Kidney epithelial cell (primary cell): ENCODE measurements around the gene TCF23. TPM values are rescaled to one million over a fixed set of nuclear protein-coding genes. Genes with fewer than 3 reads are reported as not detected.
"Not testable (repeated sequence)": the region's sequence is repeated elsewhere in the genome, so short reads cannot be mapped to it uniquely, and the experiment has no call there.

Source experiments
- DNase-seq: peaks from one replicate; pipeline ENCODE4 v3.0.0-alpha.2; 2010; ENCODE audit warnings: low read depth
- H3K27me3 ChIP-seq: 2 replicates; pipeline ENCODE4 v1.6.0; 2011; ENCODE audit warnings: low read length; ENCODE audit not compliant: control insufficient read depth, insufficient read depth
- H3K36me3 ChIP-seq: 2 replicates; pipeline ENCODE4 v1.5.1; 2011; ENCODE audit warnings: low read length; ENCODE audit not compliant: control insufficient read depth, insufficient read depth
- H3K4me3 ChIP-seq: 2 replicates; pipeline ENCODE4 v1.5.1; 2011; ENCODE audit warnings: low read depth, mild to moderate bottlenecking, control low read depth, low read length
- total RNA-seq: library from RNA; depleted of rRNA; stranded (reverse); fragments of >200 nt; gene quantifications from 2 replicates; pipeline ENCODE4 v1.2.3, GENCODE V29; 2015
- TF ChIP-seq, protein P1 (sequence below): IDR thresholded peaks from 2 replicates; pipeline ENCODE4 v1.5.1; 2011; ENCODE audit warnings: mild to moderate bottlenecking, moderate library complexity, low read length, control low read depth, inconsistent platforms; ENCODE audit not compliant: insufficient read depth, poor library complexity, severe bottlenecking

The TCF23 gene
- total RNA-seq, 1 donor from 2014 or later = not detected

DNA sequence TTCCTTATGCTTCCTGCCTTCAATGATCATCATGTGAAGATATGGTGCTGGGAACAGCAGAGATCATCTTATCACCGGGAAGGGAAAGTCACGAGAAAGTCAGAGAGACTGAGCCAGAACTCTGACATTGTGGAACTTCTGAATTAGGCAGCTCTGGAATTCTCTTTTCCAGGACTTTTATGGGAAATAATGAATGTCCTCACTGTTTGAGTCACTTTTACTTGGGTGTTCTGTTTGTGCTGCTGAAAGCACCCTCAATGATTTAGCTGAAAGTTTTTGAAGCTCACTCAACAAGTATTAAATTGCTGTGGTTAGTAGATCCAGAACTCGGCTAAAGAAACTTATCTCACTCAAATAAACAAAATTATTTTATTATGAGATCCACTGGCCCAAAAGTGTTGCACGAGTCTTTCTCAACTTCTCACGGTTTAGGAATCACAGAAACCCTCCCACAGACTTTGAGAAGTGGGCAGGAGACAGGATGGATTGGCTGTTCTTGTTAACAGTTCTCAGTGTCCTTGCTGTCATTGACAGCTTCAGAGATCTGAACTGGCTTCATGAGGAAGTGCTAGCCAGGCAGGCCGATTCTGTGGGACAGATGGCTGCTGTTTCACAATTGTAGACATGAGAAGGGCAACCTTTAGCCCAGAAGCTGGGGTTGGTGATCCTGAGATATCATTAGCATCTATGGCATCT, 36.7 kb downstream of the TCF23 start:
- no peaks in the 10 kb centered on the region for H3K27me3 ChIP-seq
- DNase-seq = no peak
- H3K36me3 ChIP-seq = no peaks in the 10 kb centered on the region
- no peak overlapping the region for H3K4me3 ChIP-seq
- TF ChIP-seq, protein P1, sequence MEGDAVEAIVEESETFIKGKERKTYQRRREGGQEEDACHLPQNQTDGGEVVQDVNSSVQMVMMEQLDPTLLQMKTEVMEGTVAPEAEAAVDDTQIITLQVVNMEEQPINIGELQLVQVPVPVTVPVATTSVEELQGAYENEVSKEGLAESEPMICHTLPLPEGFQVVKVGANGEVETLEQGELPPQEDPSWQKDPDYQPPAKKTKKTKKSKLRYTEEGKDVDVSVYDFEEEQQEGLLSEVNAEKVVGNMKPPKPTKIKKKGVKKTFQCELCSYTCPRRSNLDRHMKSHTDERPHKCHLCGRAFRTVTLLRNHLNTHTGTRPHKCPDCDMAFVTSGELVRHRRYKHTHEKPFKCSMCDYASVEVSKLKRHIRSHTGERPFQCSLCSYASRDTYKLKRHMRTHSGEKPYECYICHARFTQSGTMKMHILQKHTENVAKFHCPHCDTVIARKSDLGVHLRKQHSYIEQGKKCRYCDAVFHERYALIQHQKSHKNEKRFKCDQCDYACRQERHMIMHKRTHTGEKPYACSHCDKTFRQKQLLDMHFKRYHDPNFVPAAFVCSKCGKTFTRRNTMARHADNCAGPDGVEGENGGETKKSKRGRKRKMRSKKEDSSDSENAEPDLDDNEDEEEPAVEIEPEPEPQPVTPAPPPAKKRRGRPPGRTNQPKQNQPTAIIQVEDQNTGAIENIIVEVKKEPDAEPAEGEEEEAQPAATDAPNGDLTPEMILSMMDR = no peak

DNA sequence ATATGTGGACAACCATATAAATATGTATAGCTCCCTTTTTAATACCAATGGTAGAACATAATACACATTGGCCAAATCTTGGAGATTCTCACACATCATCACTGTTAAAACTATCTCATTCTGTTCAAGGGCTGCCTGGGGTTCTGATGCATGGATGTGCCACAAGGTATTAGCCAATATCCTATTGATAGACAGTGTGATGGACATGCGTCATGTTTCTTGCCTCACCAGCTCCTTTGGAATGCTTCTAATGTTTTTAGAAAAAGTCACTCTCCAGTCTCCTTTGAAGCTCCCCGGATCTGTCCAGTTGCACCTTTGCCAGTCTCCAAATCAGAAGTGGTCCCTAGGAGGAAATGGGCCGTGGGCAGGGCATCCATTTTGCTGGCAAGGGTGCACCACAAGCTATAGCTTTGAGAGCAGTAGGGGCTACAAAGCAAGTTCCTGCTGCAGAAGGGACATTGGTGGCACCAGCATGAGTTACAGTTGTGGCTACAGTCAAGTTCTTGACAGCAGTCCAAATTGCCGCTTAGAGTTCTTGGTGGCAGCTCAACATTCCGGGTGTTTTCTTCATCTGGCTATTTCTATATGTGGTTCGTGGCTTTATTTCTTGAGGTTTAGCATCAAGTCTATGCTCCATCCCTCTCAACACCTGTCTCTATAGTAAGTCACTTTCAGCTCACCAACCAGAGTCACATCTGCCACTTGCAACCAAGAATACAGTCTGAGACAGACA, 38.0 kb downstream of the TCF23 start:
- Histone ChIP-seq H3K27me3 (no peaks in the 10 kb centered on the region), H3K4me3 (no peak overlapping the region), H3K36me3 (no peaks in the 10 kb centered on the region)
- TF ChIP-seq, protein P1 = no peak
- DNase-seq = no peak

DNA sequence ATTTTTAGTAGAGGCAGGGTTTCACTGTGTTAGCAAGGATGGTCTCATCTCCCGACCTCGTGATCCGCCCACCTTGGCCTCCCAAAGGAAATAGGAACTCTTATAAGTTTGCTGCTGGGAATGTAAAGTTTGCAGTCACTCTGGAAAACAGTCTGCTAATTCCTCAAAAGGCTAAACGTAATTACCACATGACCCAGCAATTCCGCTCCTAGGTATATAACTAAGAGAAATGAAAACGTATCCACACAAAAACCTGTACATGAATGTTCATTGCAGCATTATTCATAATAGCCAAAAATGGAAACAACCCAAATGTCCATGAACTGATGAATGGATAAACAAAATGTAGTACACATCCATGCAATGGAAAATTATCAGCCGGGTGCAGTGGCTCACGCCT, 41.2 kb downstream of the TCF23 start:
- TF ChIP-seq, protein P1 = no peak
- DNase-seq = no peak
- H3K4me3 ChIP-seq = no peak overlapping the region

DNA sequence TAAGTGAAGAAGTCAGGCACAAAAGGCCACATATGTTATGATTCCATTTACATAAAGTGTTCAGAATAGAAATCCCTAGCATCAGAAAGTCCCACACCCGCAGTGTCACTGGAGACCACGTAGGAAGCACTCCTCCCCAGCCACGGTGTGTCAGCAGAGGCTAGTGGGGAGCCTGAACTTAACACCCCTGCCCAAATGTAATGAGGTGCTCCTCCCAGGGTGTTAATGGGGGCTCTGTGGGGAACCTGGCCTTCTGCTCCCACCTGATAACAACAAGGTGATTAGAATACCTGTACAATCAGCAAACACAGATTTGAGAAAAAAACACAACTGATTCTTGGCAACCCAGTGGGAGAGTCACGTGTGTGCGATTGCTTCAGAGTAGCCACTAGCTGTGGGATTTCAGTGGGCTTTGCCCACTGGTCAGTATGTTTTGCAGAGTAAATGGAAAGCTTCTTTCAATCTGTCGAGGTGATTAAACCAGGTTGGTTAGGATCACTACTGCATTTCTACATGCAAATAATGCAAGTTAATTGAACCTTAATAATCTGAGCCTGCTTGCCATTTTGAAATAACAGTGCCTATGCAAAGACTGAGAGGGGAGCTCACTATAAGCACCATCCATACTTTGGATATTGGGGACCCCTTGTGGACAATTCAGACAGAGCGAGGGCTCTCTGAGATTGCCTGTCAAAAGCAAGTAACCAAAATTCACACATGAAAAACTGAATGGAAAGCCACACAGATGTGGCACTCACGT, 42.4 kb downstream of the TCF23 start:
- Histone ChIP-seq H3K27me3 (no peaks in the 10 kb centered on the region), H3K36me3 (no peaks in the 10 kb centered on the region), H3K4me3 (no peak overlapping the region)
- no peak for DNase-seq
- TF ChIP-seq, protein P1 = peak; percentile 66

More for the DNA sequence above, 41.2 kb downstream of the TCF23 start:
- Histone ChIP-seq H3K27me3 (no peaks in the 10 kb centered on the region), H3K36me3 (no peaks in the 10 kb centered on the region)

DNA sequence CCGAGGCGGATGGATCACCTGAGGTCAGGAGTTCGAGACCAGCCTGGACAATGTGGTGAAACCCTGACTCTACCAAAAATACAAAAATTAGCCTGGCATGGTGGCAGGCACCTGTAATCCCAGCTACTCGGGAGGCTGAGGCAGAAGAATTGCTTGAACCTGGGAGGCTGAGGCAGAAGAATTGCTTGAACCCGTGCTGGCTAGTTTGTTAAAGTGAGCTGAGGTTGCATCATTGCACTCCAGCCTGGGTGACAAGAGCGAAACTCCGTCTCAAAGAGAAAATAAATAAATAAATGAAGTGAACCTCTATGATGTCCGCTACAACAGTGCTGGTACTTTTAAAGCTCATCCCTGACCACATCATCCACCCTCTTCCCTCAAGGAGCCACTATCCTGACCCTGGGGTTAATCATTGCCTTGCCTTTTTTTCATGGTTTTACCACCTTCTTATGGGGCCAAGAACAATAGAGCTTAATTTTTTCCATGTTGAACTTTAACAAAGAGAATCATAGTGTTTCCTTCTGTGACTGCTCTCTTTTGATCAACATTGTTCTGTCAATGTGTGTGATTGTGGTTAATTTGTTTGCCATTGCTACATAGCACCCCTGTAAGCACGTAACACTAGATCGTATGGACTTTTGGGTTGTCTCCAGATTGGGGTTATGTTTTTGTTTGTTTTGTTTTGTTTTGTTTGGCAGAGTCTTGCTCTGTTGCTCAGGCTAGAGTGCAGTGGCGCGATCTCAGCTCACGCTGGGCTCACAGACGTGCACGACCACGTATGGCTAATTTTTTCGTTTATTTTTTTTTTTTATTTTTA, 45.9 kb downstream of the TCF23 start:
- TF ChIP-seq, protein P1 = no peak
- peak; percentile 41 for DNase-seq
- Histone ChIP-seq H3K27me3 (no peaks in the 10 kb centered on the region), H3K4me3 (no peak overlapping the region), H3K36me3 (no peaks in the 10 kb centered on the region)

DNA sequence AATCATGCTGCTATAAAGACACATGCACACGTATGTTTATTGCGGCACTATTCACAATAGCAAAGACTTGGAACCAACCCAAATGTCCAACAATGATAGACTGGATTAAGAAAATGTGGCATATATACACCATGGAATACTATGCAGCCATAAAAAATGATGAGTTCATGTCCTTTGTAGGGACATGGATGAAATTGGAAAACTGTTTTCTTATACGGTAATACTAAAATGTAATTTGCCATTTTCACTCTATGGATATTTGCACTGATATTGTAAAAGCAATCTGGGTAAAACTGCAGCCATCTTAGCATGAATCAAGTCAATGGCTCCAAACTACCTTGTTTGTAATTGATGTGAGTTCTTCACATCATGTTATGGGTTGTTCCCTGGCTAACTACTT, 47.0 kb downstream of the TCF23 start:
- not testable (repeated sequence) for H3K27me3 ChIP-seq, H3K36me3 ChIP-seq, DNase-seq, H3K4me3 ChIP-seq

DNA sequence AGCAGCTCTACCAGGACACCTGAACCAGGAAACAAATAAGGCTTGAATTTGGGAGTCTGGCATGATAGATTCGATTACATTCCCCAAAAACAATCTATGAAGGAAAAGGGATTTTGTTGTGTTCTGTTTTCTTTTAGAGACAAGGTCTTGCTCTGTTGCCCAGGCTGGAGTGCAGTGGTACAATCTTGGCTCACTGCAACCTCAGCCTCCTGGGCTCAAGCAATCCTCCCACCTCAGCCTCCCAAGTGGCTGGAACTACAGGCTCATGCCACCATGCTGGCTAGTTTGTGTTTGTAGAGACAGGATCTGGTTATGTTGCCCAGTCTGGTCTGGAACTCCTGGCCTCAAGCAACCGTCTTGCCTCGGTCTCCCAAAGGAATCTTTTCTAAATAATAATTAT, 49.3 kb downstream of the TCF23 start:
- not testable (repeated sequence) for H3K27me3 ChIP-seq, H3K4me3 ChIP-seq, DNase-seq, H3K36me3 ChIP-seq
